ENCODE results near the gene COL6A2.

Gene COL6A2

GRCh38 chr21:46142582-46143473 lies 44.9 kb downstream of the COL6A2 start:
- no peak overlapping the region for H2AFZ ChIP-seq
- no peak overlapping the region for H3K4me3 ChIP-seq (ENCODE audit: low read depth, low read length)
- H3K9ac ChIP-seq = no peak overlapping the region
- H3K9me3 ChIP-seq (ENCODE audit: control insufficient read depth, low read length) = no peaks in the 10 kb centered on the region
- H3K4me1 ChIP-seq = no peaks in the 10 kb centered on the region
- H3K79me2 ChIP-seq = no peaks in the 10 kb centered on the region
- no peaks in the 10 kb centered on the region for H3K36me3 ChIP-seq (ENCODE audit: control insufficient read depth, insufficient read depth, low read length)
- no peaks in the 10 kb centered on the region for H3K27me3 ChIP-seq (ENCODE audit: control insufficient read depth, insufficient read depth, low read length)
- H3K27ac ChIP-seq = no peak overlapping the region
- no peak overlapping the region for H3K4me2 ChIP-seq (ENCODE audit: low read length)
- no peak for TF ChIP-seq CTCF (IDR thresholded peaks at IDR 0.05)

GRCh38 chr21:46144464-46145070 lies 46.7 kb downstream of the COL6A2 start:
- Histone ChIP-seq H3K9ac (no peak overlapping the region), H3K36me3 (ENCODE audit: control insufficient read depth, insufficient read depth, low read length) (no peaks in the 10 kb centered on the region), H3K27ac (no peak overlapping the region)

GRCh38 chr21:46145159-46145839 lies 47.4 kb downstream of the COL6A2 start:
- Histone ChIP-seq H3K4me1 (no peaks in the 10 kb centered on the region), H2AFZ (no peak overlapping the region), H3K27me3 (ENCODE audit: control insufficient read depth, insufficient read depth, low read length) (no peaks in the 10 kb centered on the region), H3K9ac (no peak overlapping the region), H3K4me2 (ENCODE audit: low read length) (no peak overlapping the region), H3K27ac (no peak overlapping the region), H3K79me2 (no peaks in the 10 kb centered on the region), H3K4me3 (ENCODE audit: low read depth, low read length) (no peak overlapping the region), H3K36me3 (ENCODE audit: control insufficient read depth, insufficient read depth, low read length) (no peaks in the 10 kb centered on the region), H3K9me3 (ENCODE audit: control insufficient read depth, low read length) (no peaks in the 10 kb centered on the region)
- no peak for TF ChIP-seq CTCF (IDR thresholded peaks at IDR 0.05)

More at GRCh38 chr21:46144464-46145070, 46.7 kb downstream of the COL6A2 start:
- no peak for TF ChIP-seq CTCF (IDR thresholded peaks at IDR 0.05)
- Histone ChIP-seq H3K27me3 (ENCODE audit: control insufficient read depth, insufficient read depth, low read length) (no peaks in the 10 kb centered on the region), H3K4me3 (ENCODE audit: low read depth, low read length) (no peak overlapping the region), H3K4me1 (no peaks in the 10 kb centered on the region), H3K79me2 (no peaks in the 10 kb centered on the region), H2AFZ (no peak overlapping the region), H3K4me2 (ENCODE audit: low read length) (no peak overlapping the region), H3K9me3 (ENCODE audit: control insufficient read depth, low read length) (no peaks in the 10 kb centered on the region)

GRCh38 chr21:46145840-46146691 lies 48.2 kb downstream of the COL6A2 start:
- H3K36me3 ChIP-seq (ENCODE audit: control insufficient read depth, insufficient read depth, low read length) = no peaks in the 10 kb centered on the region
- TF ChIP-seq CTCF (IDR thresholded peaks at IDR 0.05) = no peak

More at GRCh38 chr21:46145840-46146691, 48.2 kb downstream of the COL6A2 start:
- Histone ChIP-seq H3K9me3 (ENCODE audit: control insufficient read depth, low read length) (no peaks in the 10 kb centered on the region), H3K9ac (no peak overlapping the region), H3K27ac (no peak overlapping the region), H3K4me1 (no peaks in the 10 kb centered on the region), H3K4me2 (ENCODE audit: low read length) (no peak overlapping the region), H3K27me3 (ENCODE audit: control insufficient read depth, insufficient read depth, low read length) (no peaks in the 10 kb centered on the region), H3K4me3 (ENCODE audit: low read depth, low read length) (no peak overlapping the region), H3K79me2 (no peaks in the 10 kb centered on the region), H2AFZ (no peak overlapping the region)

All from parathyroid adenoma (tissue), 2 donors.